GM12875 (cell line): Measurements from ENCODE around the gene CAPZA1.

Experiments
- H3K4me3 ChIP-seq: one replicate; pipeline ENCODE4 v1.5.1; 2011; ENCODE audit warnings: low read depth, low read length, control low read depth
- TF ChIP-seq, protein P1 (sequence below): IDR thresholded peaks from 2 replicates; pipeline ENCODE4 v1.5.1; 2011; ENCODE audit warnings: low read depth, mild to moderate bottlenecking, control low read depth, inconsistent platforms, low read length, moderate library complexity, borderline replicate concordance; ENCODE audit not compliant: insufficient read depth

The CAPZA1 gene

DNA sequence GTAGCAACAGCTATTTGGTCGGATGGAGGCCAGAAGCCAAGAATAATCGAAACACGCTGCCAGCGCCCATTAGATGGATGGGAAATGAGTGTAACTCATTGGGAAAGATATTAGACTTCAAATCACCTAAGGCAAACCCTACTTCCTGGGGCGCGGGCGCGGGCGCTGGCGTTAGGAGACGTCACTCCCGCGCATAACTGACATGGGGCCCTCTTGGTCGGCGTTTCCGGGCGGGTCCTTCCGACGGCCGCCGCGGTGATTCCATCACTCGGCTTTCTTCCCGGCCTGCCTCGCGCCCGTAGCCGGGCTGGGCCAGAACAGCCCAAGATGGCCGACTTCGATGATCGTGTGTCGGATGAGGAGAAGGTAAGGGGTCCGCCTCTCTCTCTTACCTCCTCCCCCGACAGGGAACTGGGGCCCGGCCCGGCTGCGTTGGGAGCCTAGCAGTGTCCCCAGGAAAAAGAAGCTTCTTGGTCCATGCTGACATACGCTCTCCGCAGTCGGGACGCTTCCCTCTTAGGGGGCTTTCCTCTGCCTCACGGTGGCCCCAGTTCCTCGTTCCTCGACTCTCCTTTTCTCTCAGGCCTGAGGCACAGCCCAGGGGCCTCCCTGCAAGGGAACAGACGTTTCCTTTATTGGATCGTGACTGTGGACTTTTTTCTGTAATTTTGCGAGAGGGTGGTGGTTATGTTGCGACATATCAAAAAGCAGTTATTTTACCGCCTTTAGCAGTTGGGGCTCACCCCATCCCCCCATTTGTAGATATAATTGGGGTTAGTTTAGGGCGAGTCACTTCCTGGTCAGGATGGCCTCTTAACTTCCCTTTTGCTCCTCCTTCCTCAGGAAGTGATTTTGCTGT, at the start of gene CAPZA1:
Gene CAPZA1 (plus strand): TSS at position 315 of the 859 bp plus-strand sequence. CDS start 13 bp downstream, at position 328.
- H3K4me3 ChIP-seq = peak within 1 kb of the TSS; percentile 84
- TF ChIP-seq, protein P1, sequence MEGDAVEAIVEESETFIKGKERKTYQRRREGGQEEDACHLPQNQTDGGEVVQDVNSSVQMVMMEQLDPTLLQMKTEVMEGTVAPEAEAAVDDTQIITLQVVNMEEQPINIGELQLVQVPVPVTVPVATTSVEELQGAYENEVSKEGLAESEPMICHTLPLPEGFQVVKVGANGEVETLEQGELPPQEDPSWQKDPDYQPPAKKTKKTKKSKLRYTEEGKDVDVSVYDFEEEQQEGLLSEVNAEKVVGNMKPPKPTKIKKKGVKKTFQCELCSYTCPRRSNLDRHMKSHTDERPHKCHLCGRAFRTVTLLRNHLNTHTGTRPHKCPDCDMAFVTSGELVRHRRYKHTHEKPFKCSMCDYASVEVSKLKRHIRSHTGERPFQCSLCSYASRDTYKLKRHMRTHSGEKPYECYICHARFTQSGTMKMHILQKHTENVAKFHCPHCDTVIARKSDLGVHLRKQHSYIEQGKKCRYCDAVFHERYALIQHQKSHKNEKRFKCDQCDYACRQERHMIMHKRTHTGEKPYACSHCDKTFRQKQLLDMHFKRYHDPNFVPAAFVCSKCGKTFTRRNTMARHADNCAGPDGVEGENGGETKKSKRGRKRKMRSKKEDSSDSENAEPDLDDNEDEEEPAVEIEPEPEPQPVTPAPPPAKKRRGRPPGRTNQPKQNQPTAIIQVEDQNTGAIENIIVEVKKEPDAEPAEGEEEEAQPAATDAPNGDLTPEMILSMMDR = no peak

DNA sequence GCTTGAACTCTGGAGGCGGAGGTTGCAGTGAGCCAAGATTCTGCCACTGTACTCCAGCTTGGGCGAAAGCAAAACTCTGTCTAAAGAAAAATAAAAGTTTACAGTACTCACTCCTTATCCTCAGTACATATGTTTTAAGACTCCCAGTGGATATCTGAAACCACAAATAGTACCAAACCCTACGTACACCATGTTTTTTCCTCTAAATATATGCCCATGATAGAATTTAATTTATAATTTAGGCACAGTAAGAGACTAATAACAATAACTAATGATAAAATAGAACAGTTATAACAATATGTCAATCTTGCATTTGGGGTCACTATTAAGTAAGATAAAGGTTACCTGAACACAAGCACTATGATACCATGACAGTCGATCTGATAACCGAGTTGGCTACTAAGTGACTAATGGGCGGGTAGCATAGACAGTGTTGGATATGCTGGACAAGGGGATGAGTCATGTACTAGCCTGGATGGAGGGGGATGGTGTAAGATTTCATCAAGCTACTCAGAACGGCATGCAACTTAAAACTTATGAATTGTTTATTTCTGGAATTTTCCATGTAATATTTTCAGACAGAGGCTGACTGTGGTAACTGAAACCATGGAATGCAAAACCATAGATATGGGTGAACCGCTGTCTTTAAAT, 44.4 kb upstream of the CAPZA1 start:
- TF ChIP-seq, protein P1 = no peak
- H3K4me3 ChIP-seq = no peak overlapping the region

DNA sequence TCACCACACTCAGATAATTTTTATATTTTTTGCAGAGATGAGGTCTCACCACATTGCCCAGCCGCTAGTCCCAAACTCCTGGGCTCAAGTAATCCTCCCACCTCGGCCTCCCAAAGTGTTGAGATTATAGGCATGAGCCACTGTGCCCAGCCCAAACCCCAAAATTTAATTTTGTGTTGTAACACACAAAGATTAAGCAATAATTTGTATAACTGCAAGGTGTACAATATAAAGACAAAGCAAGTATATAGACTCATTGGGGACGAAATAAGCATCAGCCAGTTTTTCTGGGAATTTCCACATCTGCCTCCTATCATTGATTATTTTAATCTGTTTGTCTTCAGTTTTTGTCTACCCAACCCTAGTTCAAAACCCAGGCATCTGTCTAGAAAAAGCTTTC, 43.4 kb upstream of the CAPZA1 start:
- no peak overlapping the region for H3K4me3 ChIP-seq
- TF ChIP-seq, protein P1 = no peak

DNA sequence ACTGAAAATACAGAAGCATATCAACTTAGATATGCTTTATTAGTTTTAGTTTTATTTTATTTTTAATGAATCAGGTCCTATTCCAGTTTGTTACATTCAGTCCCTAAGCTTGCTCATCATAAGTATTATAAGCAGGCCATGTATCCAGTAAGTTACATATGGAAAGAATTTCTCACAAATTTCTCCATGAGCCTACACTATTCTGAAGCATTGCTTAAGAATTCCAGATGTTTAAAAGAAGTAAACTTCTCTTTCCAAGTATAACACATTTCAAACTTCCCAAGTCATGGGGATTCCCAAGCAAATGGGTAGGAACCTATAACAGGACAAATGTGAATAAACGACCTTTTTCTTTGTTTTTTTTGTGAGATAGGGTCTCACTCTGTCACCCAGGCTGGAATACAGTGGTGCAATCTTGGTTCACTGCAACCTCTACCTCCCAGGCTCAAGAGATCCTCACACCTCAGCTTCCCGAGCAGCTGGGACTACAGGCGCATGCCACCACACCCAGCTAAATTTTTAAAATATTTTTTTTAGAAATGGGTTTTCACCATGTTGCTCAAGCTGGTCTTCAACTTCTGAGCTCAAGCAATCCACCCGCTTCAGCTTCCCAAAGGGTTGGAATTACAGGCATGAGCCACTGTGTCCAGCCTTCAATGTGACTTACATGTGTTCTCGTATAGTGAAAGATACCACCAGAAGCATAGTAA, 39.7 kb upstream of the CAPZA1 start:
- H3K4me3 ChIP-seq = no peak overlapping the region
- TF ChIP-seq, protein P1 = no peak

DNA sequence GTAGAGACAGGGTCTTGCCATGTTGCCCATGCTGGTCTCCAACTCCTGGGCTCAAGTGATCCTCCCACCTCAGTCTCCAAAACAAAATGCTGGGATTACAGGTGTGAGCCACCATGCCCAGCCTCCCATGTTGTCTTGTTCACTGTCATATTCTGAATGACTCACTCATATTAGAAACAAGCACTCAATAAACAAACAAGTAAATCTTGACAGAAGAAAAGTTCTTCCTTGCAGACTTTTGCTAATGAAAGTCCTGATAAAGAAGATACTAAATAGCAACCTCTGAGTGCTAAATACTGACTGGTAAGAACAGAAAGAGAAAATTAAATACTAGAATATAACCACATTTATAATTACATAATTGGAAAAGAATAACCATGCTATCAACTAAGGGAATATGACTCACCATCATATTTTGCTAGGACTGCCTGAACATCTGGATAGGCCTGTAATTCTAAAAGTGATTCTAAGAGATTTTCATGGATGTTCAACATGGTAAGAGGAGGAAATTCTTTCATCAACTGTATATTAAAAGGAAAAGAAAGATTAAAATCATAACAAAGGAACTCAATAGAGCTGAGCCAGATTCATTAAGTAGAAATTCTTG, 37.9 kb upstream of the CAPZA1 start:
- TF ChIP-seq, protein P1 = no peak
- H3K4me3 ChIP-seq = no peak overlapping the region

DNA sequence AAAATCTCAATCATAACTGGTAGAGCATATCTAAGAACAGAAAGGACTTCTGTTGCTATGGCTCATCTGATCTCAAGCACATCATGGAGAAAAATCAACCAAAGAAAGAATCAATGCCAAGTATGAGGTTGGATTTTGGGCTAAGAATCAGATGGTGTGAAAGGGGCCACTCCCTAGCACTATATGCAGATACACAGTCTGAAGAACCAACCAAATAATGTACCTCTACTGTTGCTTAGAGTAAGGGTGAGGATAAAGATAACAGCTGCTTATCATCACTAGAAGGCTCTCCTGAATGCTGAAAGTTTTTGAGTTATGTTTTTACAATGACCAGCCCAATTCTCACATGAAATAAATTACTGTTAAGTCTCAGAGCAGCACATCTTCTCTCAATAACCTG, 36.3 kb upstream of the CAPZA1 start:
- H3K4me3 ChIP-seq = no peak overlapping the region
- TF ChIP-seq, protein P1 = no peak
